Measurements from ENCODE around the gene ELAC2.

DNA sequence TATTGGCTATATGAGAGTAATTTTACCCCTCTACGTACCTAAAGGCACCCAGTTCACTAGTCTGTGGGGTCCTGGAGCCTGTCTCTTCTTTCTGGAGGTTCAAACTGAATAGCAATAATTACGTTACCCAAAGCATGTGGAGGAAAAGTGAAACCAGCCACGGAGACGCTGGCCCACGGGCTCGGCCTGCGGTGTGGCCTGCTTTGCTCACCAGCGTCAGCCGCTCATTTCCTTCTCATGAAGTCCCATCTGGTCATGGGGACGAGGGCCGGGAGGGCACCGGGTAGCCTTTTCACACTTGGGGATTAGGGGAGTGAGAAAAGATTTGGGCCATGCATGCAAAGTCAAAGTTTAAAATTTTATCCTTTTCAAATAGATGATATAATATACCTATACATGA lies 26.9 kb downstream of the ELAC2 start:
- TF ChIP-seq RBBP5 (IDR thresholded peaks at IDR 0.05; ENCODE audit: borderline replicate concordance, low read depth, low read length) (no peak), KDM5A (IDR thresholded peaks at IDR 0.05; ENCODE audit: low read length) (no peak), SIX5 (IDR thresholded peaks at IDR 0.05; ENCODE audit: low read depth, low read length) (no peak), SUZ12 (IDR thresholded peaks at IDR 0.05; ENCODE audit: low read length) (no peak), SIN3A (conservative IDR thresholded peaks at IDR 0.05 in 1 of 2, IDR thresholded peaks at IDR 0.05 in 1 of 2; ENCODE audit: low read depth in 1 of 2, low read length in 2 of 2) (no peak), JUN (IDR thresholded peaks at IDR 0.05; ENCODE audit: low read depth, low read length) (no peak), SP1 (IDR thresholded peaks at IDR 0.05; ENCODE audit: low read depth, low read length) (no peak), CBX8 (IDR thresholded peaks at IDR 0.05; ENCODE audit: borderline replicate concordance, low read depth, low read length) (no peak), FOSL1 (IDR thresholded peaks at IDR 0.05; ENCODE audit: insufficient read depth, low read depth, low read length) (no peak), EZH2 (IDR thresholded peaks at IDR 0.05; ENCODE audit: low read depth, low read length, severe bottlenecking) (no peak), POLR2A (IDR thresholded peaks at IDR 0.05; ENCODE audit: control extremely low read depth in 1 of 2, low read depth in 2 of 2, low read length in 2 of 2) (no peak)
- TF ChIP-seq, protein P1, sequence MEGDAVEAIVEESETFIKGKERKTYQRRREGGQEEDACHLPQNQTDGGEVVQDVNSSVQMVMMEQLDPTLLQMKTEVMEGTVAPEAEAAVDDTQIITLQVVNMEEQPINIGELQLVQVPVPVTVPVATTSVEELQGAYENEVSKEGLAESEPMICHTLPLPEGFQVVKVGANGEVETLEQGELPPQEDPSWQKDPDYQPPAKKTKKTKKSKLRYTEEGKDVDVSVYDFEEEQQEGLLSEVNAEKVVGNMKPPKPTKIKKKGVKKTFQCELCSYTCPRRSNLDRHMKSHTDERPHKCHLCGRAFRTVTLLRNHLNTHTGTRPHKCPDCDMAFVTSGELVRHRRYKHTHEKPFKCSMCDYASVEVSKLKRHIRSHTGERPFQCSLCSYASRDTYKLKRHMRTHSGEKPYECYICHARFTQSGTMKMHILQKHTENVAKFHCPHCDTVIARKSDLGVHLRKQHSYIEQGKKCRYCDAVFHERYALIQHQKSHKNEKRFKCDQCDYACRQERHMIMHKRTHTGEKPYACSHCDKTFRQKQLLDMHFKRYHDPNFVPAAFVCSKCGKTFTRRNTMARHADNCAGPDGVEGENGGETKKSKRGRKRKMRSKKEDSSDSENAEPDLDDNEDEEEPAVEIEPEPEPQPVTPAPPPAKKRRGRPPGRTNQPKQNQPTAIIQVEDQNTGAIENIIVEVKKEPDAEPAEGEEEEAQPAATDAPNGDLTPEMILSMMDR (IDR thresholded peaks at IDR 0.05; ENCODE audit: control extremely low read depth in 1 of 3, insufficient read depth in 1 of 3, low read depth in 1 of 3, low read length in 3 of 3): no peak
- TF ChIP-seq, protein P2, sequence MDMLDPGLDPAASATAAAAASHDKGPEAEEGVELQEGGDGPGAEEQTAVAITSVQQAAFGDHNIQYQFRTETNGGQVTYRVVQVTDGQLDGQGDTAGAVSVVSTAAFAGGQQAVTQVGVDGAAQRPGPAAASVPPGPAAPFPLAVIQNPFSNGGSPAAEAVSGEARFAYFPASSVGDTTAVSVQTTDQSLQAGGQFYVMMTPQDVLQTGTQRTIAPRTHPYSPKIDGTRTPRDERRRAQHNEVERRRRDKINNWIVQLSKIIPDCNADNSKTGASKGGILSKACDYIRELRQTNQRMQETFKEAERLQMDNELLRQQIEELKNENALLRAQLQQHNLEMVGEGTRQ (IDR thresholded peaks at IDR 0.05; ENCODE audit: low read length): no peak

All from H1 (cell line).